Transverse colon (tissue), 4 donors: ENCODE results near the gene SLC34A1. TPM values are rescaled to one million over a fixed set of nuclear protein-coding genes. Genes with fewer than 3 reads are reported as not detected.
"Not testable (repeated sequence)": the region's sequence is repeated elsewhere in the genome, so short reads cannot be mapped to it uniquely, and the experiment has no call there.

ENCODE experiments used
- DNase-seq: peaks from one replicate; pipeline ENCODE4 v3.0.0-alpha.2; 2019
- H3K27ac ChIP-seq, 4 donors: fragments of 200-600 bp; sonication (generic); 2 replicates each; pipeline ENCODE4 v1.5.1; 2016 to 2018; ENCODE audit warnings: inconsistent platforms in 4 of 4
- H3K27me3 ChIP-seq: fragments of 200-600 bp; sonication (generic); 2 replicates; pipeline ENCODE4 v1.5.1; 2017; ENCODE audit warnings: inconsistent platforms
- H3K36me3 ChIP-seq, 4 donors: fragments of 200-600 bp; sonication (generic); 2 replicates each; pipeline ENCODE4 v1.5.1; 2017 to 2019; ENCODE audit warnings: inconsistent platforms in 4 of 4
- H3K4me1 ChIP-seq, 4 donors: fragments of 200-600 bp; sonication (generic); 2 replicates each; pipeline ENCODE4 v1.5.1; 2017 to 2020; ENCODE audit warnings: inconsistent platforms in 4 of 4
- H3K4me3 ChIP-seq, 4 donors: fragments of 200-600 bp; sonication (generic); 1 replicate in 1 of 4; 2 replicates in 3 of 4; pipeline versions ENCODE4 v1.5.1 to v1.6.1; 2017 to 2019; ENCODE audit warnings: inconsistent platforms in 4 of 4
- H3K9me3 ChIP-seq, 2 donors: fragments of 200-600 bp; sonication (generic); 2 replicates each; pipeline ENCODE4 v1.5.1; 2017 to 2019; ENCODE audit warnings: inconsistent platforms in 2 of 2
- EP300 ChIP-seq: sonication (generic); formaldehyde crosslinking; IDR thresholded peaks from one replicate; pipeline ENCODE4 v1.6.1; 2017; ENCODE audit warnings: antibody characterized with exemption, low read depth
- POLR2A ChIP-seq: fragments of 450-650 bp; IDR thresholded peaks from one replicate; pipeline ENCODE4 v1.6.1; 2016; ENCODE audit warnings: antibody characterized with exemption, mild to moderate bottlenecking, moderate library complexity
- POLR2AphosphoS5 ChIP-seq, 3 donors: sonication (generic); formaldehyde crosslinking; IDR thresholded peaks; one replicate each; pipeline ENCODE4 v1.6.1; 2016; ENCODE audit warnings: antibody characterized with exemption in 3 of 3
- WGBS, 2 donors: methylation state at CpG; one replicate each; pipeline ENCODE4 v1.1.5; 2018; ENCODE audit warnings: low coverage in 1 of 2; 5-methylcytosine and 5-hydroxymethylcytosine counted together
- in situ Hi-C, 4 donors: fragments of 200-750 bp; cut with MboI; loops; one replicate each; pipeline versions ENCODE4 v1.15.0 to v1.15.1; 2017; ENCODE audit warnings: low sequenced_read_pairs in 3 of 4, low pct_ligation_motif_present in 1 of 4, low pct_unique_long_range_greater_than_20kb in 1 of 4
- intact Hi-C: fragments of 100-400 bp; cut with DNase I; formaldehyde crosslinking; loops from one replicate; pipeline ENCODE4 v1.15.1; 2023; ENCODE audit warnings: low total_unique reads
- total RNA-seq, 4 donors: library from RNA; depleted of rRNA; stranded (reverse); fragments of >200 nt; gene quantifications; one replicate each; pipeline ENCODE4 v1.1.0, GENCODE V29; 2016
- TF ChIP-seq, protein P1 (sequence below), 5 experiments: fragments of 200-600 bp in 3 of 5; fragments of 450-650 bp in 2 of 5; sonication (generic) in 3 of 5; IDR thresholded peaks; 1 replicate in 2 of 5; 2 replicates in 3 of 5; pipeline ENCODE4 v1.5.1; 2016 to 2017; ENCODE audit warnings: antibody characterized with exemption in 5 of 5, inconsistent platforms in 3 of 5, mild to moderate bottlenecking in 2 of 5, moderate library complexity in 1 of 5

The SLC34A1 gene
- total RNA-seq, 4 donors from 2014 or later, result 0.55 TPM; not detected in 3

- Histone ChIP-seq H3K4me3 (peak overlapping the region in 3 of 4 donors; percentile 34 to 57 (median 42)), H3K36me3 (no peaks in the 10 kb centered on the region), H3K27me3 (no peaks in the 10 kb centered on the region), H3K4me1 (peaks cover 18 to 45% (median 27%) of the 10 kb centered on the region in 4 donors), H3K27ac (peak overlapping the region; percentile 67 to 84 (median 77)), H3K9me3 (no peaks in the 10 kb centered on the region)
- intact Hi-C loops (no loop called here), in situ Hi-C loops (no loop called here)
- TF ChIP-seq, protein P1, sequence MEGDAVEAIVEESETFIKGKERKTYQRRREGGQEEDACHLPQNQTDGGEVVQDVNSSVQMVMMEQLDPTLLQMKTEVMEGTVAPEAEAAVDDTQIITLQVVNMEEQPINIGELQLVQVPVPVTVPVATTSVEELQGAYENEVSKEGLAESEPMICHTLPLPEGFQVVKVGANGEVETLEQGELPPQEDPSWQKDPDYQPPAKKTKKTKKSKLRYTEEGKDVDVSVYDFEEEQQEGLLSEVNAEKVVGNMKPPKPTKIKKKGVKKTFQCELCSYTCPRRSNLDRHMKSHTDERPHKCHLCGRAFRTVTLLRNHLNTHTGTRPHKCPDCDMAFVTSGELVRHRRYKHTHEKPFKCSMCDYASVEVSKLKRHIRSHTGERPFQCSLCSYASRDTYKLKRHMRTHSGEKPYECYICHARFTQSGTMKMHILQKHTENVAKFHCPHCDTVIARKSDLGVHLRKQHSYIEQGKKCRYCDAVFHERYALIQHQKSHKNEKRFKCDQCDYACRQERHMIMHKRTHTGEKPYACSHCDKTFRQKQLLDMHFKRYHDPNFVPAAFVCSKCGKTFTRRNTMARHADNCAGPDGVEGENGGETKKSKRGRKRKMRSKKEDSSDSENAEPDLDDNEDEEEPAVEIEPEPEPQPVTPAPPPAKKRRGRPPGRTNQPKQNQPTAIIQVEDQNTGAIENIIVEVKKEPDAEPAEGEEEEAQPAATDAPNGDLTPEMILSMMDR (IDR thresholded peaks at IDR 0.05), result no peak
- no peak for TF ChIP-seq POLR2AphosphoS5 (IDR thresholded peaks at IDR 0.05)
- TF ChIP-seq EP300, result no peak
- no peak for TF ChIP-seq POLR2A
- no peak for DNase-seq
- WGBS, 2 donors, result 21% methylated on average over 5 of the region's 5 CpGs; no CpG with 5 or more reads in 1 of the 2 donors
Observed at GRCh38 chr5:177358370-177358819, 25.8 kb upstream of the SLC34A1 start.

- intact Hi-C loops, result no loop called here
- no peak for TF ChIP-seq EP300
- no peak for TF ChIP-seq POLR2AphosphoS5 (IDR thresholded peaks at IDR 0.05)
- TF ChIP-seq POLR2A, result no peak
- TF ChIP-seq, protein P1 (IDR thresholded peaks at IDR 0.05), result no peak
- DNase-seq, result no peak
- peaks cover 18 to 55% (median 31%) of the 10 kb centered on the region in 4 donors for H3K4me1 ChIP-seq
- no peaks in the 10 kb centered on the region for H3K36me3 ChIP-seq
- H3K27ac ChIP-seq, result peak overlapping the region in 1 of 4 donors; percentile 84
- in situ Hi-C loops, result no loop called here
- 83% methylated on average over 6 of the region's 6 CpGs; no CpG with 5 or more reads in 1 of the 2 donors for WGBS, 2 donors
- H3K27me3 ChIP-seq, result no peaks in the 10 kb centered on the region
- H3K9me3 ChIP-seq, result no peaks in the 10 kb centered on the region
- H3K4me3 ChIP-seq, result no peak overlapping the region
Observed at GRCh38 chr5:177359451-177359851, 24.8 kb upstream of the SLC34A1 start.

DNA sequence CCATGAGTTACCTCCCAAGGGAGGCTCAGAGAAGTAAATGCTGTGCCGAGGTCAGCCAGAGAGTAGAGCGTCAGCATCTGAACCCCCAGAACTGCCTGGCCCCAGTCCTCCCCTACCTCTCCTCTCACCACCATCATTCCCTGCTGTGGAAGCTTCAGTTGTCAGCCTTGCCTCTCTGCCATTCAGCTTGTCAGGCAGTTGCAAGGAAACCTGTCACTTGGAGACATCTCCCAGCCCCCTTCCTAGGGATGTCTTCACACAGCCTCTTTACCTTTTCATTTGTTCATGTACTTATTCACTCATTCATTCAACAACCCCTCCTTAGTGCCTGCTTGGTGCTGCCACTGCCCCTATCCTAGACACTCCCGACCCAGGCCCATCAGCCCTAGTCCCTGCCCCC, 24.4 kb upstream of the SLC34A1 start:
- Histone ChIP-seq H3K27ac (no peak overlapping the region), H3K9me3 (no peaks in the 10 kb centered on the region), H3K27me3 (no peaks in the 10 kb centered on the region), H3K36me3 (no peaks in the 10 kb centered on the region), H3K4me1 (peaks cover 18 to 56% (median 31%) of the 10 kb centered on the region in 4 donors), H3K4me3 (no peak overlapping the region)
- intact Hi-C loops, result no loop called here
- 33 to 86% methylated on average over 1 to 3 of the region's 3 CpGs for WGBS, 2 donors
- in situ Hi-C loops, result no loop called here
- DNase-seq, result no peak
- TF ChIP-seq, protein P1 (IDR thresholded peaks at IDR 0.05), result no peak
- TF ChIP-seq EP300 (no peak), POLR2AphosphoS5 (IDR thresholded peaks at IDR 0.05) (no peak), POLR2A (no peak)

DNA sequence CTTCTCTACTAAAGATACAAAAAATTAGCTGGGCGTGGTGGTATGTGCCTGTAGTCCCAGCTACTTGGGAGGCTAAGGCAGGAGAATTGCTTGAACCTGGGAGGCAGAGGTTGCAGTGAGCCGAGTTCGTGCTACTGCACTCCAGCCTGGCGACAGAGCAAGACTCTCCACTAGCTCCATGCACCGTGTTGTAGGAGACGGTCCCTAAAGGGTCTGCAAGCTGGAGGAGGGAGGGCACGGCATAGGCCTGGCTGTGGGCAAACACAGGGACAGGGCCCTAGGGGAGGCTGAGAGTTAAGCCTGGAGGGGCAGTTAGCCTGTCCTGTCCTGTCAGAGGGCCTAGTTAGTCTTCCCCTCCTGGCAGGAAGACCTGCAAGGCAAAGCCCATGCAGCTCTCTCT, 23.5 kb upstream of the SLC34A1 start:
- WGBS, 2 donors, result 85% methylated on average over 7 of the region's 7 CpGs; no CpG with 5 or more reads in 1 of the 2 donors
- DNase-seq, intact Hi-C loops, in situ Hi-C loops, H3K36me3 ChIP-seq, H3K27ac ChIP-seq, H3K27me3 ChIP-seq, H3K4me3 ChIP-seq, H3K9me3 ChIP-seq: not testable (repeated sequence)
- H3K4me1 ChIP-seq, result peaks cover 18 to 58% (median 33%) of the 10 kb centered on the region in 4 donors
